Measurements from ENCODE around the gene NMNAT2. TPM values are rescaled to one million over a fixed set of nuclear protein-coding genes. Genes with fewer than 3 reads are reported as not detected.
A peak's percentile ranks its signal among the peaks of the same experiment; 100 is the strongest.

Gene NMNAT2
- total RNA-seq, 1 experiment from 2014 or later, result 8.8 TPM

DNA sequence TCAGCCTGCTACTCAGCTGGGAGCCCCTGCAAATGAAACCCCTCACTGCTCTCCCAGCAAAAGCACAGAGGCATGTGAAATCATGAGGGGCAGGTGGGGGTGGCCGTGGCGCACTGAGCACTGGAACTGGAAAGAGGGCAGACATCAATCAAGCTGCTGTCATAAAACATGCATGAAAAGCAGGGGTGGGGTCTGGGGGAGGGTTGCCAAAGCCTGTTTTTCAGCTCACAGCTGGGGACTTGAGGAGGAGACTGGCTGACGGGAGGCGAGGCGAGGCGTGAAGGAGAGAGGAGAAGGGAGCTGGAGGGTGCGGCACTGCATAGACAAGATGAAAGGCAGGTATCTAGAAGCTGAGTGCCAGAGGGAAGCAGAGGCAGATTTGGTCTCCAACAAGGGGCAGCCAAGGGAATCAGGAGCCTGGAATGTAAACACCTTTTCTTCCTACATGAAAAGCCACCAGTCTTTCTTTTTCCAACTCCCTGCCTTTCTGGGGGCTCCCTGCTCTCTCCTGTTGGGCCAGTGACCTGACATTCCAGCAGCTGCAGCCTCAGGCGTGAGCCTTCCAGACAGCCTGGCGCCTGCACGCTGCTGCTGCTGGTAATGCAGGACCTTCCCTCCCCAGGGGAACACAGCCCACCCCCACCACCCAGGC lies 87.0 kb downstream of the NMNAT2 start:
- H3K36me3 Mint-ChIP-seq, result 0 out of 2 replicates have a peak, but pooled peaks cover 6% of the 10 kb centered on the region
- peaks cover 52% of the 10 kb centered on the region for H3K4me1 Mint-ChIP-seq
- ChIA-PET POLR2A (no interaction called here), CTCF (interaction anchor here (1.4 to 3.0 kb wide), 4 partner anchors 13 to 49 kb away, joined by 5 to 11 read pairs (median 6); no protein-coding TSS in a partner anchor)
- H3K9me3 Mint-ChIP-seq, result peaks cover 7% of the 10 kb centered on the region
- H3K4me3 Mint-ChIP-seq, result peak overlapping the region; percentile 45
- ATAC-seq (peak; percentile 81), DNase-seq (ENCODE audit: low spot score) (peak; percentile 53)
- no peaks in the 10 kb centered on the region for H3K27me3 Mint-ChIP-seq (ENCODE audit: low read depth)
- peak overlapping the region; percentile 90 for H3K27ac Mint-ChIP-seq
- TF ChIP-seq CREB1 (CRISPR knock-in tag; IDR thresholded peaks at IDR 0.05) (no peak), ETV6 (CRISPR knock-in tag; IDR thresholded peaks at IDR 0.05) (0 out of 2 replicates have a peak, but pooled peaks have one; percentile 43), MXD4 (CRISPR knock-in tag; IDR thresholded peaks at IDR 0.05; ENCODE audit: borderline replicate concordance) (no peak), SOX15 (CRISPR knock-in tag; IDR thresholded peaks at IDR 0.05) (no peak), TEAD4 (CRISPR knock-in tag; IDR thresholded peaks at IDR 0.05) (no peak)
- TF ChIP-seq, protein P1, sequence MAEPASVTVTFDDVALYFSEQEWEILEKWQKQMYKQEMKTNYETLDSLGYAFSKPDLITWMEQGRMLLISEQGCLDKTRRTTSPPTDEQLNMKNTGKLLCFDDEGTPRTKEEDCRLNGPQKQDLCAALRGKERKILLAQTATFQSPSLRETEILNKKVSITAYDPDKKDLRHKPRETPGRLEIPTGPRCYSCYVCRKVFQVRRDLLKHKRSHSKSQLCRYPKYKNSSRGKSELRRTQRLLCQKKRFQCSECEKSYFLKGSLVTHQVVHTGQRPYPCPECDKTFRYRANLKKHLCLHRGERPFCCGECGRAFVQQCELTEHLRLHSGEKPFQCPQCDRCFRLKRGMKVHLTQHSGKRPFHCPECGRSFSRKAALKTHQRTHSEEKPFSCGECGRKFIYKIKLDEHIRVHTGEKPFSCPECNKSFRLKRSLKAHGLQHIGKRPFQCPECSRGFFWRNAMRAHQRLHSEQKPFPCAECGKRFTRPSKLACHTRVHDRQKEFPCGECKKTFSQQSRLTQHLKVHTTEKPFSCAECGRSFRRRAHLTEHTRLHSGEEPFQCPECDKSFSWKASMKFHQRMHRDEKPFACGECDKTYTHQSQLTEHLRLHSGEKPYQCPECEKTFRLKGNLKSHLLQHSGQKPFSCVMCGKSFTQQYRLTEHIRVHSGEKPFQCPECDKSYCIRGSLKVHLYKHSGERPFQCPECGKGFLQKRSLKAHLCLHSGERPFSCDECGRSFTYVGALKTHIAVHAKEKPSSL (CRISPR knock-in tag; conservative IDR thresholded peaks at IDR 0.05), result no peak

DNA sequence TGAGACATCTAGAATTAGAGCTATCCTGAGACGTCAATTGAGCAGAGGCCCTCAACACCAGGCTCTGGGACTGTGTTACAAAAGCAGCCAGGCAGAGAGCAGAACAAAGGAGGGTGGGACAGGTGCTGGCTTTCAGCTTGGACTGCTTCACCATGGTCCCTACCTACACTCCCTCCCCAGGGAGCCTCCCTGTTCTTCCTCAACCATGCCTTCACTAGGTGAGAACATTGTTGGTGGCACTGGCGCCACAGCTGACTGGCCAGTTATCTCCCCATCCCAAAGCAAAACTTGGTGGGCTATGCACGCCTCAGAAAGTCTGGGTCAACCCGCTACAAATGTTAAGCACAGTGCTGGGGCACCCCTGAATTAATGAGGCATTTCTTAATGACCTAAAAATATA lies 87.8 kb downstream of the NMNAT2 start:
- ATAC-seq, result peak; percentile 66
- peak overlapping the region; percentile 14; the same call in 1 of the 2 replicates for H3K4me3 Mint-ChIP-seq

More for the DNA sequence above, 87.8 kb downstream of the NMNAT2 start:
- peak; percentile 19 for DNase-seq (ENCODE audit: low spot score)
- TF ChIP-seq, protein P2, sequence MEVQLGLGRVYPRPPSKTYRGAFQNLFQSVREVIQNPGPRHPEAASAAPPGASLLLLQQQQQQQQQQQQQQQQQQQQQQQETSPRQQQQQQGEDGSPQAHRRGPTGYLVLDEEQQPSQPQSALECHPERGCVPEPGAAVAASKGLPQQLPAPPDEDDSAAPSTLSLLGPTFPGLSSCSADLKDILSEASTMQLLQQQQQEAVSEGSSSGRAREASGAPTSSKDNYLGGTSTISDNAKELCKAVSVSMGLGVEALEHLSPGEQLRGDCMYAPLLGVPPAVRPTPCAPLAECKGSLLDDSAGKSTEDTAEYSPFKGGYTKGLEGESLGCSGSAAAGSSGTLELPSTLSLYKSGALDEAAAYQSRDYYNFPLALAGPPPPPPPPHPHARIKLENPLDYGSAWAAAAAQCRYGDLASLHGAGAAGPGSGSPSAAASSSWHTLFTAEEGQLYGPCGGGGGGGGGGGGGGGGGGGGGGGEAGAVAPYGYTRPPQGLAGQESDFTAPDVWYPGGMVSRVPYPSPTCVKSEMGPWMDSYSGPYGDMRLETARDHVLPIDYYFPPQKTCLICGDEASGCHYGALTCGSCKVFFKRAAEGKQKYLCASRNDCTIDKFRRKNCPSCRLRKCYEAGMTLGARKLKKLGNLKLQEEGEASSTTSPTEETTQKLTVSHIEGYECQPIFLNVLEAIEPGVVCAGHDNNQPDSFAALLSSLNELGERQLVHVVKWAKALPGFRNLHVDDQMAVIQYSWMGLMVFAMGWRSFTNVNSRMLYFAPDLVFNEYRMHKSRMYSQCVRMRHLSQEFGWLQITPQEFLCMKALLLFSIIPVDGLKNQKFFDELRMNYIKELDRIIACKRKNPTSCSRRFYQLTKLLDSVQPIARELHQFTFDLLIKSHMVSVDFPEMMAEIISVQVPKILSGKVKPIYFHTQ (CRISPR knock-in tag; IDR thresholded peaks at IDR 0.05), result no peak
- TF ChIP-seq, protein P3, sequence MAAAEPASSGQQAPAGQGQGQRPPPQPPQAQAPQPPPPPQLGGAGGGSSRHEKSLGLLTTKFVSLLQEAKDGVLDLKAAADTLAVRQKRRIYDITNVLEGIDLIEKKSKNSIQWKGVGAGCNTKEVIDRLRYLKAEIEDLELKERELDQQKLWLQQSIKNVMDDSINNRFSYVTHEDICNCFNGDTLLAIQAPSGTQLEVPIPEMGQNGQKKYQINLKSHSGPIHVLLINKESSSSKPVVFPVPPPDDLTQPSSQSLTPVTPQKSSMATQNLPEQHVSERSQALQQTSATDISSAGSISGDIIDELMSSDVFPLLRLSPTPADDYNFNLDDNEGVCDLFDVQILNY (CRISPR knock-in tag; IDR thresholded peaks at IDR 0.05), result no peak
- TF ChIP-seq ETV6 (CRISPR knock-in tag; IDR thresholded peaks at IDR 0.05) (no peak), JAZF1 (CRISPR knock-in tag; IDR thresholded peaks at IDR 0.05) (no peak), IRF2 (CRISPR knock-in tag; IDR thresholded peaks at IDR 0.05; ENCODE audit: borderline replicate concordance, low read depth) (no peak), MXD4 (CRISPR knock-in tag; IDR thresholded peaks at IDR 0.05; ENCODE audit: borderline replicate concordance) (no peak), ZNF317 (CRISPR knock-in tag; IDR thresholded peaks at IDR 0.05; ENCODE audit: borderline replicate concordance, low read depth) (no peak), ZNF423 (CRISPR knock-in tag; IDR thresholded peaks at IDR 0.05) (no peak), CBFB (CRISPR knock-in tag; IDR thresholded peaks at IDR 0.05; ENCODE audit: low read depth) (no peak), JUN (CRISPR knock-in tag; IDR thresholded peaks at IDR 0.05) (no peak), MYBL2 (CRISPR knock-in tag; IDR thresholded peaks at IDR 0.05) (no peak), SP1 (CRISPR knock-in tag; conservative IDR thresholded peaks at IDR 0.05) (no peak)
- TF ChIP-seq, protein P1 (CRISPR knock-in tag; conservative IDR thresholded peaks at IDR 0.05), result no peak
- TF ChIP-seq, protein P4, sequence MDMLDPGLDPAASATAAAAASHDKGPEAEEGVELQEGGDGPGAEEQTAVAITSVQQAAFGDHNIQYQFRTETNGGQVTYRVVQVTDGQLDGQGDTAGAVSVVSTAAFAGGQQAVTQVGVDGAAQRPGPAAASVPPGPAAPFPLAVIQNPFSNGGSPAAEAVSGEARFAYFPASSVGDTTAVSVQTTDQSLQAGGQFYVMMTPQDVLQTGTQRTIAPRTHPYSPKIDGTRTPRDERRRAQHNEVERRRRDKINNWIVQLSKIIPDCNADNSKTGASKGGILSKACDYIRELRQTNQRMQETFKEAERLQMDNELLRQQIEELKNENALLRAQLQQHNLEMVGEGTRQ (CRISPR knock-in tag; IDR thresholded peaks at IDR 0.05), result no peak
- no peaks in the 10 kb centered on the region for H3K9me3 Mint-ChIP-seq
- ChIA-PET POLR2A (no interaction called here), CTCF (interaction anchor here (0.7 to 3.0 kb wide), 4 partner anchors 9 to 49 kb away, joined by 3 to 11 read pairs (median 4); no protein-coding TSS in a partner anchor)
- H3K4me1 Mint-ChIP-seq, result peaks cover 48% of the 10 kb centered on the region
- H3K27ac Mint-ChIP-seq, result no peak overlapping the region
- no peaks in the 10 kb centered on the region for H3K27me3 Mint-ChIP-seq (ENCODE audit: low read depth)
- no peaks in the 10 kb centered on the region for H3K36me3 Mint-ChIP-seq
